GM21528 (cell line): Measurements from ENCODE around the gene MAST1.
A peak's percentile ranks its signal among the peaks of the same experiment; 100 is the strongest.

Source experiments
- ATAC-seq: cut with Tn5 transposase; IDR thresholded peaks from one replicate; pipeline ENCODE4 v1.9.1; 2021; ENCODE audit warnings: mild to moderate bottlenecking, moderate library complexity; ENCODE audit not compliant: unreplicated experiment, low FRiP score

The MAST1 gene

DNA sequence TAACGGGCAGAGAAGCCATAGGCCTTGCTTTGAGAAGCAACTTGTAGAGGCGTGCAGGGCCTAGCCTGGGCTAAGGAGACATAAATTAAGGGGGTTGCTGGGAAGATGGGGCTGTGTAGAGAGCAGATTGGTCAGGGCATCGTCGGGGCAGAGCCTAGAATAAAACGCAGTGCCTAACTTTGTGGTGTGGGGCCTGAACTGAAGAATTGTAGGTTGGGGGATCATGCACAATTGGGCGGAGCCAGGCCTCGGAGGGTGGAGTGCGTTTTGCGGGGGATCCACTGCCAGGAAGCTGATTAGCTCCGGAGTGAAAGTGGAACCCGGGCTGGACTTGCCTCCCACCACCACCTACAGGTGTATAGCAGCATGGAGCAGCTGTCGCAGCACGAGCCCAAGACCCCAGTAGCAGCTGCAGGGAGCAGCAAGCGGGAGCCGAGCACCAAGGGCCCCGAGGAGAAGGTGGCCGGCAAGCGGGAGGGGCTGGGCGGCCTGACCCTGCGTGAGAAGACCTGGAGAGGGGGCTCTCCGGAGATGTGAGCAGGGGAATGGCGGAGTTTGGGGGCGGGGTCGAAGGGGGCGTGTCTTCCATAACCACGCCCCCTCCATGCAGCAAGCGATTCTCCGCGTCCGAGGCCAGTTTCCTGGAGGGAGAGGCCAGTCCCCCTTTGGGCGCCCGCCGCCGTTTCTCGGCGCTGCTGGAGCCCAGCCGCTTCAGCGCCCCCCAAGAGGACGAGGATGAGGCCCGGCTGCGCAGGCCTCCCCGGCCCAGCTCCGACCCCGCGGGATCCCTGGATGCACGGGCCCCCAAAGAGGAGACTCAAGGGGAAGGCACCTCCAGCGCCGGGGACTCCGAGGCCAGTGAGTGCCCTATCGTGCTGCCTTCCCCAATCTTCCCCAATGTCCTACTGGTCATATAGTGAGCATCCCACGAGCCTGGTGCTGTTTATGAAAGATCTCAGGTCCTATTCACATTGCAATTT lies 29.1 kb downstream of the MAST1 start:
- no peak for ATAC-seq

DNA sequence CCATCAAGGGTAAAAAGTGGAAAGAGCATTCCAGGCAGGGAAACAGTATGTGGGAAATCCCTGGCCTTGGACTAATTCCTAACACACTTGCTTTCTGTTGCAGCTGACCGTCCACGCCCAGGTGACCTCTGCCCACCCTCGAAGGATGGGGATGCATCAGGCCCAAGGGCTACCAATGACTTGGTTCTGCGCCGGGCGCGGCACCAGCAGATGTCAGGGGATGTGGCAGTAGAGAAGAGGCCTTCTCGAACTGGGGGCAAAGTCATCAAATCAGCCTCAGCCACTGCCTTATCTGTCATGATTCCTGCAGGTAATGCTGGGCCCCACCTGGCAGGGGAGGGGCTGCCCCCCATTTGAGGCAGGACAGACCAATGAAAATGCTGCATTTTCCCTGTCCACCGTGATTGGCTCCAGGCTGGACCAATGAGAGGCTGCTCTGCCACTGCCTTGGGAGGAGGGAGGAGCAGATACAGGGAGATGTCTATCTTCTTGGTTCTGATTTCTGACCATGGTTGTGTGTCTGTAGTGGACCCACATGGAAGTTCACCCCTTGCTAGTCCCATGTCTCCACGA lies 30.3 kb downstream of the MAST1 start:
- ATAC-seq = no peak

DNA sequence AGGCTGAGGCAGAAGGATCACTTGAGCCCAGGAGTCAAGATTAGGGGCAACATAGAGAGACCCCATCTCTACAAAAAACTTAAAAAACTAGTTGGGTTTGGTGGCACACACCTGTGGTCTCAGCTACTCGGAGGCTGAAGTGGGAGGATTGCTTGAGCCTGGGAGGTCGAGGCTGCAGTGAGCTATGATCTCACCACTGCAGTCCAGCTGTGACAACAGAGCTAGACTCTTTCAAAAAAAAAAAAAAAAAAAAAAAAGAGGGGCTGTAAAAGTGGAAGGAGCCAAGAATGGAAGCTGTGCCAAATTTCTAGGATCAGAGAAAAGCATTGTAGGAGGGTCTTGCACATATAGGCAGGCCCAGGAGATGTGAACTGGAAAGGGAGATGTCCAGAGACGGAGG lies 33.4 kb downstream of the MAST1 start:
- no peak for ATAC-seq

DNA sequence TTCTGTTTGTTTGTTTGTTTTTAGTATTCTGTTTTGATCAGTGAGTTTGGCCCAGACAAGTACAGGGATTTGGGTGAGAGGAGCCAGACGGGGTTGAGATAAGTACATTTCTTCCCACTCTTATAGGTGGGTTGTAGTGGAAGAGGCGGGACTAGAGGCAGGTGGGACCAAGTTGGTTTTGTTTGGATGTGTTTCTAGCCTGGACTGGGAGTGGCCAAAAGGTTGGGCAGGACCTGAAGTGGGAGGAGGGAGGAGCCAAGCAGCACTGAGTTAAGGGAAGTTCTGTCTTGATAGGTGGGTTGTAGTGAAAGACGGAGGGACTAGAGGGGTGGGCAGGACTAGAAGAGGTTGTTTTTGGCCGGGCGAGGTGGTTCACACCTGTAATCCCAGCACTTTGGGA lies 33.9 kb downstream of the MAST1 start:
- ATAC-seq = no peak

DNA sequence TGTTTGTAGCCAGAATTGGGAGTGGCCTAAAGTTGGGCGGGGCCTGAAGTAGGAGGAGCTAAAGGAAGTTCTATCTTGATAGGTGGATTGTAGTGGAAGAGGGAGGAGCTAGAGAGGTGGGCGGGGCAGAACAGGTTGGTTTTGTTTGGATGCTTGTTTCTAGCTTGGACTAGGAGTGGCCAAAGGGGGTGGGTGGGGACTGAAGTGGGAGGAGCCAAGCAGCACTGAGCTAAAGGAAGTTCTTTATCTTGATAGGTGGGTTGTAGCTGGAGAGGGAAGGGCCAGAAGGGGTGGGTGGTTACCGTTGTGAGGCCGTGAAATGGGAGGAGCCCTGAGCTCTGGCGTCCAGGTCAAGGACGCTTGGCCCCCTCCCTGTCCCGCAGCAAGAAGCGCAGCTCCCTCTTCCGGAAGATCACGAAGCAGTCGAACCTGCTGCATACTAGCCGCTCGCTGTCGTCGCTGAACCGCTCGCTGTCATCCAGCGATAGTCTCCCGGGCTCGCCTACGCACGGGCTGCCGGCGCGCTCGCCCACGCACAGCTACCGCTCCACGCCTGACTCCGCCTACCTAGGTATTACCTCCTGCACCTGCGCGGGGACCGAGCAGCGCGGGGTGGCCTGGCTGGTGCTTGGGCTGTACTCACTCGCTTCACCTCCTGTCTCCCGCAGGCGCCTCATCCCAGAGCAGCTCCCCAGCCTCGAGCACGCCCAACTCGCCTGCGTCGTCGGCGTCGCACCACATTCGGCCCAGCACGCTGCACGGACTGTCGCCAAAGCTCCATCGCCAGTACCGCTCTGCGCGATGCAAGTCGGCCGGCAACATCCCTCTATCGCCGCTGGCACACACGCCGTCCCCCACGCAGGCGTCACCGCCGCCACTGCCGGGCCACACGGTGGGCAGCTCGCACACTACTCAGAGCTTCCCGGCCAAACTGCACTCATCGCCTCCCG lies 34.9 kb downstream of the MAST1 start:
- ATAC-seq = no peak

DNA sequence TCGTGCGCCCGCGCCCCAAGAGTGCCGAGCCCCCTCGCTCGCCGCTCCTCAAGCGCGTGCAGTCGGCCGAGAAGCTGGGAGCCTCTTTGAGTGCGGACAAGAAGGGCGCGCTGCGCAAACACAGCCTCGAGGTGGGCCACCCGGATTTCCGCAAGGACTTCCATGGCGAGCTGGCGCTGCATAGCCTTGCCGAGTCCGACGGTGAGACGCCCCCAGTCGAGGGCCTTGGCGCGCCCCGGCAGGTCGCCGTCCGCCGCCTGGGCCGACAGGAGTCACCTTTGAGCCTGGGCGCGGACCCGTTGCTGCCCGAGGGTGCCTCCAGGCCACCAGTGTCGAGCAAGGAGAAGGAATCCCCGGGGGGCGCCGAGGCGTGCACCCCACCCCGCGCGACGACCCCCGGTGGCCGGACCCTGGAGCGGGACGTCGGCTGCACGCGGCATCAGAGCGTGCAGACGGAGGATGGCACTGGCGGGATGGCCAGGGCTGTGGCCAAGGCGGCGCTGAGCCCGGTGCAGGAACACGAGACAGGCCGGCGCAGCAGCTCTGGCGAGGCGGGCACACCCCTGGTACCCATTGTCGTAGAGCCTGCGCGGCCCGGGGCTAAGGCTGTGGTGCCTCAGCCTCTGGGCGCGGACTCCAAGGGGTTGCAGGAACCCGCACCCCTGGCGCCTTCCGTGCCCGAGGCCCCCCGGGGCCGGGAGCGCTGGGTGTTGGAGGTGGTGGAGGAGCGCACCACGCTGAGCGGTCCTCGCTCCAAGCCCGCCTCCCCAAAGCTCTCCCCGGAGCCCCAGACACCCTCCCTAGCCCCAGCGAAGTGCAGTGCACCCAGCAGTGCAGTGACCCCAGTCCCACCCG lies 35.8 kb downstream of the MAST1 start:
- no peak for ATAC-seq

DNA sequence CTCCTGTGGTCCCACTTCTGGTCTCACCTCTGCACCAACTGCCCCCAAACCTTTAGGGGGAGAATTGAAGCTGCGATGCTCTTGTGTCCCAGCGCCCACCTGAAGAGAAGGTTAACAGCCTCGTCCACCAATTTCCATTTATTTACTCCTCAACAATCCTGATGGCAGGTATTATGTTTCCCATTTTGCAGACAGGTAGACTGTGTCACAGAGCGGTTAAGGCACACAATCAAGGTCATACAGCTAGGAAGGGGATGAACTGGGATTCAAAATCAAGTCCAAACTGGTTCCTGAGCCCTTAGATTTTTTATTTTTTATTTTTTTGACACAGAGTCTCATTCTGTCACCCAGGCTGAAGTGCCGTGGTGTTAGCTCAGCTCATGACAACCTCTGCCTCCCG lies 36.8 kb downstream of the MAST1 start:
- no peak for ATAC-seq

DNA sequence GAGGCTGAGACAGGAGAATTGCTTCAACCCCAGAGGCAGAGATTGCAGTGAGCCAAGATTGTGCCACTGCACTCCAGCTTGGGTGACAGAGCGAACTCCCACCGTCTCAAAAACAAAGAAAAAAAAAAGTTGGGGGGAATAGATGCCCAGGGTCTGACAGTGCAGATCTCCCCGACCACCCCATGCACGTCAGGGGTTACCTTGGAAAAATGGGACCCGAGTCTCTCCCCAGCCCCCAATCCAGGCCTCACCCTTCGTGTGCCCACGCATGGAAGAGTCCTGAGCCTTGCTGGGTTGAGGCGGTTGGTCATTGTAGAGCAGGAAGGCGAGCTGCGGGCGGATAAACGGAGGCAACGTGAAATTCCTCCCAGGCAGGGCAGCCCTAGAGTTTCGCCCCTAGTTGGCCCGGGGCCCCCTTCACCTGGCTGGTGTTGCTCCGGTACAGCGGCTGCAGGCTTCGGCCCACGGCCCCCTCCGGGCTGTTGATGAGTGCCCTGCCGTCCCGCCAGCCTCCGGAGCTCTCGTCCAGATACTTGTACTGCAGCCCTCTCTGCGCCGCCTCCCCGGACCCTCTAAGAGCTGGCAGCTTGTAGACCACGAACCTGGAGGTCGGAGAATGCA lies 42.3 kb downstream of the MAST1 start:
- ATAC-seq = peak; percentile 15

DNA sequence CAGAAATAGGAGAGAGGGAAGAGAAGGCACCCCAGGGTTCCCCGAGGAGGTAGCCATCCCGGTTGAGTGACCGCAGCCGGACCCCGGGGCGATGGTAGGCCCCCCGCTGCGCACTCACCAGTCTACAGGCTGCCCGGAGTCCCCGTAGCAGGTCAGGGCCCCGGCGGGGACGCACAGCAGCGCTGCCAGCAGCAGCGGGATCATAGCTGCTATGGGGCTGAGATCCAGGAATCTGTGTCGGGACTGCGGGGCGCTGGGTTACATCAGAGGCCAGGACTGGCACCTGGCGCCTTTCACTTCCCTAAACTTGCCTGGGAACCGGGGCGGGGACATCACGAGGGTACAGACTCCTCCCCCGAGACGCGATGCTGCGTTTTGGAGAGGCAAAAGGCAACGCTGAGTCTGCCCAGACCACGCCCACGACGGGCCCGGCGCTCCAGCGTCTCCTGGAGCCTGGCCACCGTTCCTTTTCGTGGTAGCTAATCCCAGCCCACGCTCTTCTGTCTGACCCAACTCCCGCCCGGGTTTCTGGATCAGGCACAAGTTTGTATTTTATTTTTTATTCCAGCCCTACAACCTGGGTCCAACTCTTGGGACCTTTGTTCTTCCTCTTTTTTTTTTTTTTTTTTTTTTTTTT lies 43.0 kb downstream of the MAST1 start, which contains the start of gene DNASE2:
DNASE2 (minus strand) TSS at position 278 of the 637 bp plus-strand sequence; CDS start at position 204, 74 bp downstream.
- ATAC-seq = peak; percentile 79

DNA sequence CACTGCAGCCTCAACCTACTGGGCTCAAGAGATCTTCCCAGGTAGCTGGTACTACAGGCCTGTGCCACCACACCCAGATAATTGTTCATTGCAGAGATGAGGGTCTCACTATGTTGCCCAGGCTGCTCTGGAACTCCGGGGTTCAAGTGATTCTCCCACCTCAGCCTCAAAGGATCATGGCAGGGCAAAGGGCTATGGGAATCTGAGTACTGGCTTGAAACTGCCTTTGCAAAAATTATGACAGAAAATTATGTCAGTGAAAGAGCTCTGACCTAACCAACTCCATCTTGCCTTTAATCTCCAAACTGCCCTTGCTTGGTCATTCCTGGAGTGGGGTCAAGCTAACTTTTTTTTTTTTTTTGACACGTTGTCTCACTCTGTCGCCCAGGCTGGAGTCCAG lies 44.3 kb downstream of the MAST1 start:
- no peak for ATAC-seq

DNA sequence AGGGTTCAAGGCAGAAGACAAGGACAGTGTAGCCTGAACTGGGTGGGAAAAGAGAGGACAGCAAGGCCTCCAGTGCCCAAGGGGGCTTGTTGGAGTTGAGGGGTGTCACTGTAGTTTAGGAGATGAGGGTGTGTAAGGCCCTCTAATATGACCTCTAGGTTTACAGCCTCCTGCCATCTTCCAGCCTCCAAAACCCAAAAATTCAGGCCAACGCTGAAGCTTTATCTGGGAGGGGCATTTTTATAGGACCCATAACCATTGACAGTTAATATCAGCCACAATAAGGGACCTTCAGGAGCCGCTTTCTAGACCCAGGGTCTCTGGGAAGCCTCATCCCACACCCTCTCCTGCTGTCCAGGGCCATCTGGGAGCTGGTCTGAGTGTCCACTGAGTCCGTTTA lies 45.9 kb downstream of the MAST1 start:
- ATAC-seq = no peak

DNA sequence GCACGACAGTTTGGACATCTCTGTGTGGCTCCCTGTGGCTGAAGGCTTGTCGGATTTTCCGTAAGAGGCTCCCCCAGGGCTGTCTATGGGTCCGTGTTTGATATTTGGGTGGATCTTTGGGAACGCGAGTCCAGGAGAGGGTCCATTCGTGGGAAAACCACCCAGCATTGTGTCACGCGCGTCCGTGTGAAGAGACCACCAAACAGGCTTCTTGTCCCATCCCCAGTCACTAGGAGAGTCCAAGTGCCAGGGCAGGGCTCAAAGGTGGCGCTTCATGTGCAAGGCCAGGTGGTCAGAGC lies 46.3 kb downstream of the MAST1 start:
- ATAC-seq = no peak

DNA sequence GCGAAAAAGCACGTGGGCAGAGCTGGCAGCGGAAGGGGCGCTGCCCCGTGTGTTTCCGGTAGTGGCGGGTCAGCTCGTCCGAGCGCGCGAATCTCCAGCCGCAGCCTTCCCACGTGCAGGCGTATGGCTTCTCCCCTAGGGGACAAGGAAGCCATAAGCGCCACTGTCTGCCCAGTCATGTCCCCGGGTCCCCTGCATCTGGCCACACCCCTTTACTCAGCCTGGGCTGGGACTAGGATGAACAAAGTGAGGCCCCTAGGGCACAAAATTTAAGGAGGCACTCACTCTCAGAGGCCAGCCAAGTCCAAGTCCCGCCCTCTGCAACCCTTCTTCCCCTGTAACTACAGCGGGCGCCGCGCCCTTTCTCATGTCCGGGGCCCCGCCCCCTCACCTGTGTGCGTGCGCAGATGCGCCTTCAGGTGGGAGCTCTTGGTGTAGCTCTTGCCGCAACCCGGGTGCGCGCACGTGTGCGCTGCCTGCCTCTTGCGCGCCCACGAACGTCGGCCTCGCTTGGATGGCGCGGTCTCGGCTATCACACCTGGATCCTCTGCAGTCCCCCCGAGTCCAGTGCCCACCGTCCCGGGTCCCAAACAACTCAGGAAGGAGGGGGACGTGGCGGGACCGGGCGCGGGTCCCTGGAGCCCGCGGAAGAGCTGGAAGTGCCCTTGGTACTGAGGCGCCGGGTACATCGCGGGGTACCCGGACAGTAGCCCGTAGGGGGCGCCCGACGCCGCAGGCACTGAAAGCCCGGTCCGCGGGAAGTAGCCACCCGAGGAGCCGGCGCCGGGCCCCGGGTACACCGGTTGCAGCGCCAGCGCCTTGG lies 46.8 kb downstream of the MAST1 start:
- ATAC-seq = no peak

DNA sequence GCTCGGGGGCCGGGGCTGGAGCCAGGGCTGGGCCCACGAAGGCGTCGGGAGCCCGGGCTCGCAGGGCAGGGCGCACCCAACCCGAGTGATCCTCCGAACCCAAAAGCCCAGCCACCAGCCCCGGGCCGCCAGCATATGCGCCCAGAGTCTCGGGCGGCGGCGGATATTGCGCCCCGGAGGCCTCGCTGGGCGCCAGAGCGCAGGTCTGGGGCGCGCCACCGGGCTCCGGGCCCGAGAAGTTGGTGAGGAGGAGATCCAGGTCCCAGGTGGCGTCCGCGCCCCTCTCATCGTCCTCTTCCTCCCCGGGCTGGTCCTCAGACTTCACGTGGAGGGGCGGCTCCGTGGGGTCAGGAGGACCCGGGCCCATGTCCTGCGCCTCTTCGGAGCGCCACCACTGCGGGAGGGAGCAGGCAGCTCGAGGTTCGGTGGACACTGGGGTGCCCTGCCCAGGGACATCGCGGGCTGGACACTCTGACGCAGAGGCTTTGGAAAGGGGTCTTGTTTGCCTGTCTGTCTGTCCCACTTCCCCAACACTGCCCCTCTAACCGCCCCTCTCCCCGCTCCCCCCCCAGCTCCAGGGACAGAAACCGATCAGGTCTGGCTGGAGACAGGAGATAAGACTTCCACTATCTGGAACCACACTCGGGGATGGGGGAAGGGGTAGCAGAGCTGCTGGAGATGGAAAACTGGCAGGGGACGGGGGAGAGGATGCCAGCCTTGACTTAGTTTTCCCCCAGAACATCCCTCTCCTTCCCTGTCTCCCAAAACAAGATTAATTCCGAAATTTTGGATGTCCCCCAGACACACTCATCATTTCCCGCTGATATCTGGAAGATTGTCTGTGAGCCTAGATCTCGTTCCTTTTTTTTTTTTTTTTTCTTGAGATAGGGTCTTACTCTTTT lies 47.7 kb downstream of the MAST1 start:
- ATAC-seq = no peak

DNA sequence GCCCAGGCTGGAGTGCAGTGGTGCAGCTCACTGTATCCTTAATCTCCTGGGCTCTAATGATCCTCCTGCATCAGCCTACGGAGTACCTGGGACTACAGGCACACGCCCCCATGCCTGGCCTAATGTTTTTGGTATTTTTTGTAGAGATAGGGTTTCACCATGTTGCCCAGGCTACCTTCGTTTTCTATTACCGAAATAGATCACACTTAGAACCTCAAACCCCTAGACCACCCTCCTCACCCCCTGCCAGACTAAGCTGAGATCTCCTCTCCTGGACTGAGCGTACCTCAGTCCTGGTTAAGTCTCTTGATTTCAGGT lies 48.3 kb downstream of the MAST1 start:
- ATAC-seq = no peak

DNA sequence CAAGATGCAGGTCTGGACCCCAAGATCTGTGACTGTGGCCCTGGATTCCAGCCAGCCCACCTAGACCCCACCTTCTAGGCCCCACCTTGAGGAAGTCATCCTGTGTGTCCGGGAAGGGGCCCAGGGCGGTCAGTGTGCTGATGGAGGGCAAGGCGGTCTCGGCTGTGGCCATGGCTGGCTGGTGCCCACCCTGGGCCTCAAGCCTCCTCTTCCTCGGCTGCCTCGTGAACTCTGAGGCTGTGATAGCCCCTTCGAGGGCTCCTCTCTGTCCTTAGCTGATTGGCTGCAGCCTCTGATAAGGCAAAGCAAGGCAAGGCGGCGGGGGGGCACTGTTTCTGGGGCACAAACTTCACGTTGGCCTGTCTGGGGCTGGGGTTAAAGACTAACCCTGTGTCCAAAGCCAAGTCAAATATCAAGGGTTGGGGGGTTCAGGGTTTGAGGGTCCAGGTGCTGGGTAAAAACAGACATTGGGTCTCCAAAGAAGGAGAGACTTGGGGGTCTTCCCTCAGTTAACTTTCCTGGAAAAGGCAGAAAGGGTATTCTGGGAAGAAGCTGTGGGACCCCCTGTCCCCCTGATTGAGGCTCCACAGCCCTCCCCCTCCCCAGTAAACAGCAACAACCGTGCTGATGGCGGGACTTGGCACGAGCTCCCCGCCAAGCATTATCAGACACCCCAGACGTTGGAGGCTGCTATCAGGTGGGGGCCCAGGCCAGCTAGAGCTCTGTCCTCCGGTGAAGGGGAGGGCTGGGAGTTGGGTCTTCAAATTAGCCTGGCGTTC lies 48.8 kb downstream of the MAST1 start, which contains the start of gene KLF1:
KLF1 (minus strand) TSS at position 233 of the 779 bp plus-strand sequence; CDS start at position 172, 61 bp downstream.
- ATAC-seq = no peak
